Esophagus (tissue), 2 donors: ENCODE data around the gene TMA7B. TPM values are rescaled to one million over a fixed set of nuclear protein-coding genes. Genes with fewer than 3 reads are reported as not detected.

Experiments used
- H3K27ac ChIP-seq, 2 donors: one replicate each; pipeline ENCODE4 v1.5.1; 2013; ENCODE audit warnings: low read depth in 2 of 2, mild to moderate bottlenecking in 2 of 2, inconsistent platforms in 1 of 2, low read length in 1 of 2, moderate library complexity in 1 of 2
- H3K27me3 ChIP-seq, 2 donors: one replicate each; pipeline ENCODE4 v1.6.1; 2013; ENCODE audit warnings: low read length in 2 of 2, control low read depth in 1 of 2, mild to moderate bottlenecking in 1 of 2; ENCODE audit not compliant: insufficient read depth in 2 of 2, control insufficient read depth in 1 of 2
- H3K36me3 ChIP-seq, 2 donors: one replicate each; pipeline ENCODE4 v1.6.1; 2013; ENCODE audit warnings: low read length in 1 of 2; ENCODE audit not compliant: control insufficient read depth in 2 of 2, insufficient read depth in 2 of 2
- H3K4me1 ChIP-seq, 2 donors: one replicate each; pipeline ENCODE4 v1.6.1; 2013; ENCODE audit warnings: low read length in 1 of 2; ENCODE audit not compliant: control insufficient read depth in 2 of 2, insufficient read depth in 2 of 2
- H3K4me3 ChIP-seq, 2 donors: one replicate each; pipeline ENCODE4 v1.5.1; 2013; ENCODE audit warnings: low read length in 2 of 2, mild to moderate bottlenecking in 2 of 2, low read depth in 1 of 2, moderate library complexity in 1 of 2
- H3K9me3 ChIP-seq, 2 donors: one replicate each; pipeline ENCODE4 v1.6.1; 2013; ENCODE audit warnings: mild to moderate bottlenecking in 2 of 2, low read depth in 1 of 2, low read length in 1 of 2, moderate library complexity in 1 of 2; ENCODE audit not compliant: control insufficient read depth in 2 of 2, insufficient read depth in 1 of 2
- WGBS, 2 donors: extraction: QIAGEN DNeasy Blood & Tissue Kit; methylation state at CpG; one replicate each; pipeline ENCODE4 v1.1.7; 2013; 5-methylcytosine and 5-hydroxymethylcytosine counted together
- polyA plus RNA-seq, 2 donors: library from polyadenylated mRNA; stranded (reverse); fragments of 200-250 nt; gene quantifications; one replicate each; pipeline ENCODE4 v1.2.3, GENCODE V29; 2013
- donor health status: healthy with polysubstance abuse.
- donor health status: Bipolar disorder and iron deficiency.

Gene TMA7B
- polyA plus RNA-seq, 2 donors, result 0.14 TPM; not detected in 1

GRCh38 chr22:40002935-40003715 is 42.9 kb downstream of the TMA7B start:
- H3K9me3 ChIP-seq, result no peaks in the 10 kb centered on the region
- peak overlapping the region in 1 of 2 donors; percentile 17 for H3K27ac ChIP-seq
- no peak overlapping the region for H3K4me3 ChIP-seq
- no peaks in the 10 kb centered on the region for H3K36me3 ChIP-seq
- WGBS, 2 donors, result 62 to 66% methylated on average over 6 of the region's 6 CpGs
- H3K4me1 ChIP-seq, result peaks cover 4 to 20% of the 10 kb centered on the region in 2 donors
- H3K27me3 ChIP-seq, result no peaks in the 10 kb centered on the region

GRCh38 chr22:40004836-40005235 is 44.6 kb downstream of the TMA7B start:
- WGBS, 2 donors, result 44 to 52% methylated on average over 6 of the region's 6 CpGs
- Histone ChIP-seq H3K9me3 (no peaks in the 10 kb centered on the region), H3K27me3 (no peaks in the 10 kb centered on the region), H3K4me1 (peaks cover 0 to 23% of the 10 kb centered on the region in 2 donors), H3K36me3 (no peaks in the 10 kb centered on the region), H3K27ac (peak overlapping the region; percentile 37 to 58), H3K4me3 (no peak overlapping the region)

- Histone ChIP-seq H3K4me3 (no peak overlapping the region), H3K9me3 (no peaks in the 10 kb centered on the region), H3K27me3 (no peaks in the 10 kb centered on the region), H3K4me1 (peaks cover 0 to 26% of the 10 kb centered on the region in 2 donors), H3K27ac (peak overlapping the region; percentile 71 to 81), H3K36me3 (no peaks in the 10 kb centered on the region)
- WGBS, 2 donors, result 40 to 74% methylated on average over 8 of the region's 8 CpGs
Observed at GRCh38 chr22:40006641-40007040, 46.4 kb downstream of the TMA7B start.

GRCh38 chr22:40007853-40008710 is 47.9 kb downstream of the TMA7B start:
- 55 to 61% methylated on average over 27 of the region's 27 CpGs for WGBS, 2 donors
- H3K27ac ChIP-seq, result peak overlapping the region in 1 of 2 donors; percentile 77
- no peaks in the 10 kb centered on the region for H3K9me3 ChIP-seq
- H3K4me1 ChIP-seq, result peaks cover 0 to 23% of the 10 kb centered on the region in 2 donors
- H3K27me3 ChIP-seq, result no peaks in the 10 kb centered on the region
- H3K4me3 ChIP-seq, result no peak overlapping the region
- H3K36me3 ChIP-seq, result no peaks in the 10 kb centered on the region

GRCh38 chr22:40008726-40009291 is 48.6 kb downstream of the TMA7B start:
- no peaks in the 10 kb centered on the region for H3K27me3 ChIP-seq
- WGBS, 2 donors, result 53 to 56% methylated on average over 10 of the region's 10 CpGs
- no peaks in the 10 kb centered on the region for H3K9me3 ChIP-seq
- H3K36me3 ChIP-seq, result no peaks in the 10 kb centered on the region
- peak overlapping the region; percentile 61 to 77 for H3K27ac ChIP-seq
- peaks cover 0 to 19% of the 10 kb centered on the region in 2 donors for H3K4me1 ChIP-seq
- H3K4me3 ChIP-seq, result no peak overlapping the region

- H3K27ac ChIP-seq, result peak overlapping the region; percentile 61 to 77
- WGBS, 2 donors, result 16 to 24% methylated on average over 11 of the region's 11 CpGs
- no peaks in the 10 kb centered on the region for H3K9me3 ChIP-seq
- peaks cover 0 to 19% of the 10 kb centered on the region in 2 donors for H3K4me1 ChIP-seq
- no peak overlapping the region for H3K4me3 ChIP-seq
- no peaks in the 10 kb centered on the region for H3K36me3 ChIP-seq
- no peaks in the 10 kb centered on the region for H3K27me3 ChIP-seq
Observed at GRCh38 chr22:40009292-40009774, 49.1 kb downstream of the TMA7B start.

- peaks cover 0 to 15% of the 10 kb centered on the region in 2 donors for H3K4me1 ChIP-seq
- no peaks in the 10 kb centered on the region for H3K27me3 ChIP-seq
- H3K27ac ChIP-seq, result peak overlapping the region; percentile 61 to 77
- no peaks in the 10 kb centered on the region for H3K36me3 ChIP-seq
- no peaks in the 10 kb centered on the region for H3K9me3 ChIP-seq
- WGBS, 2 donors, result 39 to 43% methylated on average over 24 of the region's 24 CpGs
- H3K4me3 ChIP-seq, result no peak overlapping the region
Observed at GRCh38 chr22:40009951-40010671, 49.9 kb downstream of the TMA7B start.

GRCh38 chr22:40010746-40011145 is 50.5 kb downstream of the TMA7B start:
- H3K27ac ChIP-seq, result peak overlapping the region in 1 of 2 donors; percentile 24
- H3K27me3 ChIP-seq, result no peaks in the 10 kb centered on the region
- no peaks in the 10 kb centered on the region for H3K9me3 ChIP-seq
- H3K36me3 ChIP-seq, result no peaks in the 10 kb centered on the region
- H3K4me3 ChIP-seq, result no peak overlapping the region
- 59 to 63% methylated on average over 6 of the region's 6 CpGs for WGBS, 2 donors
- peaks cover 0 to 17% of the 10 kb centered on the region in 2 donors for H3K4me1 ChIP-seq
